ENCODE results near the gene HOXB3.

The HOXB3 gene

DNA sequence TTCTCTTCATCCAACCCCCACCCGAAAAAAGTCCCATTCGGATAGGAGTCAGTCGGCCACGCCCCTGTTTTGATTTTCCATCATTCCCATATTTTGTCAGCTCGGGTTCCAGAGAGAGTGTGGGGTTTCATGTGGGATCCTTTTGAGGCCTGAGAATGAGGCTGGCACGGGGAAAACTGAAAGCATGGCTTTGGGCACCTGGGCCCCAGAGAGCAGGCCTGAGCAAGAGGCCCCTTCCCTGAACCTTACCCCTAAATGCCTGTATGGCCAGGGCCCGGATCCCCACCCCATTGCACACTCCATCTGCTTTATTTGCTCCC is 7.3 kb downstream of the HOXB3 start:
- no peak for DNase-seq

GRCh38 chr17:48579760-48580554 is 10.1 kb downstream of the HOXB3 start:
- DNase-seq = no peak

GRCh38 chr17:48579471-48579759 is 10.6 kb downstream of the HOXB3 start:
- no peak for DNase-seq

DNA sequence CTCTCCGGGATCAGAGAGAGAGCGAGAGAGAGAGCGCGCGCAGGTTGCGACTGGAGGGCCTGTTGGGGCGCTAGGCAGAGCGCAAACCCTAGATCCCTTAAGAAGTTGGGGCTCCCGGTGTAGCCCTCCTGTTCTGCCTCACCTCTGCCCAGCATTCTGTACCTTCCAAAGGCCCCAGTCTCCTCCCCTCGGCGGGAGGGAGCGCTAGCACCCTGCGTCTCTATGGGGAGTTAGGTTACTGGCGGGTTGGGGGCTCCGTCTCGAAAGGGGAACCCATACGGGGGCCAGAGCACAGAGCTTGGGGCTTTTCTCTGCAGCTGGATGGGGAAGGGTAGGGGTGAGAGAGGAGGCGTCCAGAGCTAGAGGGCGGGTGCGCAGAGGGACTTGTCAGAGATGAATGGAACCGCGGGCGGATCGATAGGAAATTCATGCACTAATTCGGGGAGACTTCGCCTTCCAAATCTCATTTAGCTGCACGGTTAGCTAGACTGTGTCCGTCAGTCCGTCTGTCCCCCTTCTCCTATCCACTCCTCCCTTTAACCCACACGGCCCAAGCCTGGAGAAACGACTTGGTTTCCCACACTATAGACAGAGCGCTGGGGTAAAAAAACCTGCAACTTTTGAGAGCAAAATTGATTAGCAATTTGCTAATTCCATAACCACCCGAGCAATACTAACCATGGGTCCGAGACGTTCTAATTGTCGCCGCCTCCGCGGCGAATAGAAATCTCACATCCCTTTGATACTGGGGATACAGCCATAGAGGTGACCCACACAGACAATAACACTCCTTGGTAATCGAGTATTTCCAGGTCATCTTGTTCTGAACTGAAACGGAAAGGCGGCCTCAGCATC is 11.2 kb downstream of the HOXB3 start:
- DNase-seq = peak; percentile 33

DNA sequence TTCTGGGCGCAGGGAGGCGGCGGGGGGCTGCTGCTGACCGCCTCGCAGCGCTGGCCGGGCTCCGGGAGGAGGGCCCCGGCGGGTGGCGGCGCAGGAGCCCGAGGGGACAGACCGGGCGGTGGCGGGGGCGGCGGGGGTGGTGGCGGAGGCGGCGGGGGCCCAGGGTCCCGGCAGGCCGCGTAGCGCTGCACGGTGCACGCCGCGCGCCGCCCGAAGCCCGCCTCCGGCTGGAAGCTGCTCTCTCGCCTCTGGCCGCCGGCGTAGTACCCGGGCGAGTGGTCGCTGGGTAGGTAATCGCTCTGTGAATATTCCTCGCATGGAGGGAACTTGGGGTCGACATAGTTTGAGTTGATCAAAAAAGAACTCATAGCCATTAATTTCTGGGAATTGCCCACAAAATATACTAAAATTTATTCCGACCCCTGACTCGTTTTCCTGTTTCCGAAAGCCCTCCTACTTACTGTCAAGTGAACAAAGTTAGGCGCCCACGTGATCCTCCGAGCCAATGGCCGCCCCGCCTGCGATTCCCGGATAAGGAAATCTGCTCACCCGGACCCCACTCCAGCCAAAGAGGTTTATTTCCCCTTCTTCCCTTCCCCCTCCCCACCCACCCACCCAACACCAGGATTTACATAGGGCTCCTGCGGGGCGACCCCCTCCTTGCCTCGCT is 12.0 kb downstream of the HOXB3 start, which contains the start of gene HOXB4:
TSS of gene HOXB4 (minus strand) at position 405 of the 670 bp plus-strand sequence. CDS start at position 374, 31 bp downstream.
- peak; percentile 70 for DNase-seq

- DNase-seq = no peak
Observed at GRCh38 chr17:48577330-48577945, 12.6 kb downstream of the HOXB3 start.

DNA sequence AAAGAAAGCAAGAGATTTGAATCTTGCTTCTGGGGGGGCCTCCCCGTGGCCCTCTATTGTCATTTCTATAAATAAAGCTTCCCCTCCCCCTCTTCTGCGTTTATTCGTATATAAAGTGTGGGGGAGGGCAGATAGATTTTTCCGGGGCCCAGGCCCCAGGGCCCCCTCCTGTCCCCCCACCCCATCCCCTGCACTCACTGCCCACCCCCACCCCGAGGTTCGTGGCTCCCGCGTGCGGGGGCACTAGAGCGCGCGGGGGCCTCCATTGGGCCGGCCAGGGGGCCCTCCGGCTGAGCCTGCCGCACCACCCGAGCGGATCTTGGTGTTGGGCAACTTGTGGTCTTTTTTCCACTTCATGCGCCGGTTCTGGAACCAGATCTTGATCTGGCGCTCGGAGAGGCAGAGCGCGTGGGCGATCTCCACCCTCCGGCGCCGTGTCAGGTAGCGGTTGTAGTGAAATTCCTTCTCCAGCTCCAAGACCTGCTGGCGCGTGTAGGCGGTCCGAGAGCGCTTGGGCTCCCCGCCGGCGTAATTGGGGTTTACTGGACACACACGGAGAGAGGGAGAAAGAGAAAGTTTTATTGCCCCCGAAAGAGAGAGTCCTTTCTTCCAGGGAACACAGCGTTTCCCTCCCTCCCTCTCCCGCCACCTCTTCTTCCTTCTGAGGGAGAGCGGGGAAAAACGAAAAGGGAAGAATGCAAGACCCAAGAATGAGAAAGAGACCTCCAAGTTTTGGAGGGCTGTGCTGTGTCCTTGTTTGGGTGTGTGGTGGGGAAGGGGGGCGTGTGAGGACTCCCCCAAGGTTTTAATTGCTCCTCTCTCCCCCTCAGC is 13.3 kb downstream of the HOXB3 start:
- DNase-seq = no peak

DNA sequence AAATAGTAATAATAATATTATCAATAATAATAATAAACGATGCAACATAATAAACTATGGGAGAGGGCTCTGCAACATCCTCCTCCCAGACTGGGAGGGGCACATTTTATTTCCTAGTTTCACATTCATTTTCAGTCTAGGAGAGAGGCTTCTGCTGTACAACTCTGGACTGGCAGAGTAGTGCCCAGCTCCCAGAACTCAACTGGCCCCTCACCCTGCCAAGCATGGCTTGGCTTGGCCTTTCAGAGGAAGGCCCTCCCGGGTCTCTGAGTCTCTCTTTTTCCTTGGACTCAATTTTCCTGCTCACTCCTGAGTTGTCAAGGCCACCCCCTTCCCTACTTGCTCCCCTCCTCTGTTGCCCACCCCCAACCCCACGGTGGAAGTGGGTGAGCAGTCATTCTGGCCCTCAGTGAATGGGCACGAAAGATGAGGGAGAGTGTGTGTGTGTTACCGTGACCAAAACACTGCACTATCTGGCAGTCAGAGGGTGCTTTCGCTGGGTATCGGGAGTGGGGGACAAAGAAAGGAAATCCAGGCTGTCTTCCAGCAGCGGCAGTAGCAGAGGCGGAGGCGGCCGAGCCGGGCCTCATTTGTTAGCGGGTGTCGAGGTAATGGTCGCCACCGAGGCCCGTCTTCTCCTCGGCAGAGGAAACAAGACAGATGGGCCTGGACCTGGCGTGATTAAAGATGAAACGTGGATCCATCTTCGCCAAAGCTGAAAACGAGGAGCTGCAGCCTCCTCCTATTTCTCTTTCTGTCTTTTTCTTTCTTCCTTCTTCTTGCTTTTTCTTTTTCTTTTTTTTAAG is 14.2 kb downstream of the HOXB3 start:
- no peak for DNase-seq

GRCh38 chr17:48575066-48575582 is 14.9 kb downstream of the HOXB3 start:
- DNase-seq = no peak

GRCh38 chr17:48574505-48575065 is 15.5 kb downstream of the HOXB3 start:
- no peak for DNase-seq

- no peak for DNase-seq
Observed at GRCh38 chr17:48571826-48572417, 18.1 kb downstream of the HOXB3 start.

DNA sequence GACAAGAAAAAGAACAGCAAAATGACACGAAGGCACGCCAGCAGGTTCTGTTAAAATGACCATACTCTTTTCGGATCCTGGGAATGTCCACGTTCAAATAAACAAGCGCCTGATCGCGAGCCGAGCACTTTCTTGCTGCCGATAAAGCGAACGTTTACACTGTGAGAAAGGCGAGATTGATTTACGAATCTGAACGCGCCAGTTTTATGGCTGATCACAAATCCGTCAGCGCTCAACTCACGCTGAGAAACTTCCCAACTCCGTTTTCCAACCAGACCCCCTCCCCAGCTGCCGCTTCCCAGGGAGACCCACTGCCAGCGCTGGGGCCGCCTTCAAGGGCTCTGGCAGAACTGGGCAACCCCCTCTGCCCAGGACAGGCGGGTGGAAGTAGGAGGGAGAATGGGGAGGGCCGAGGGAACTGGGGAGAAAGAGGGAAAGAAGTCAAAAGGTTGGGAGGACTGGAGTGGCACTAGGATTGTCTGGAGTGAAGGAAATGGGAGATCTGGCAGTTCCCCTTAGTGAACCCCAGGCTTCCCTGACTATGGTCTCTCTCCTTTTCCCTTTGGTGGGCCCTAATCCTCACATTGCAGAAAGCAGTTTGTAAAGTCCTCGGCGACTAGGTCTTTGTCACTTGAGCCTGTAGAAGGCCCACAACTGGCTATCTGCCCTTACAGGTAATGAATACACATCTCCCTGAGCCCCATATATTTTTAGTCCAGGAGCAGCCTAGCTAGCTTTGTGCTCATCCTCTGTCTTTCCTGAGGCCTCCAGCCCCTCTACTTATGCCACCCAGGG is 18.8 kb downstream of the HOXB3 start:
- no peak for DNase-seq

GRCh38 chr17:48570325-48571023 is 19.6 kb downstream of the HOXB3 start:
- no peak for DNase-seq

GRCh38 chr17:48569674-48570324 is 20.2 kb downstream of the HOXB3 start:
- no peak for DNase-seq

GRCh38 chr17:48569240-48569582 is 20.8 kb downstream of the HOXB3 start:
- no peak for DNase-seq

- no peak for DNase-seq
Observed at GRCh38 chr17:48568499-48569239, 21.4 kb downstream of the HOXB3 start.

DNA sequence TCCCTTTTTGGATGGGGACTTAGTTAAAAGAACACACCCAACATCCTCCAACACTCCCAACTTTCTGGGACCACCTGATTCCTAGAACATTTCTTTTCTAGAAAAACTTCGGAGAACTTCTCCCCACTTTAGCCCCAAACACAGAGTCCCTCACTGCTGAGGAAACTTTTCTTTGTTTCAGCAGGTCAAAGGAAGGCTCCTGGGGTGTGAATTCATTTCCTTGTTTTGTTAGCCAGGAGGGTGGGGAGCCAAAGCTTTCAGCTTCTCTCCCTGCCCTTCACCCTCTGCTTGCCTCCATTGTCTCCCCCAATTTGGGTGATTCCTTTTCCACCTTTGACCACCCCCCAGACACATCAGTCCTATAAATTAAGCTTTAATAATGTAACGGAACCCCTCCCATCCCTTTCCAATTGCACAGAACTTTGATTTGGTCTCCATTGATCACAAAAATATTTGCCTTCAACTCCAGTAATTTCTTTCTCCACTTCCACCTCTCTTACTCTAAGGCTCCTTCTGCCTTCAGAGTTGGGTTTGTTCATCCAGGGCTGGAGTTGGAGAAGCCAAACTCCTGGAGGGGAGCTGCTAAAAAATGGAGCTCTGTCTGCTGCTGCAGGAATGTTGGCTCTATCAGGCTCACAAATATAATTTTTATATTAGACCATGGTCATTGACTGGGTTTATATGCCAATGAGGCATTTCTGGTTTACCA is 22.2 kb downstream of the HOXB3 start:
- no peak for DNase-seq
